ENCODE data around the gene ATXN1L.

The ATXN1L gene

DNA sequence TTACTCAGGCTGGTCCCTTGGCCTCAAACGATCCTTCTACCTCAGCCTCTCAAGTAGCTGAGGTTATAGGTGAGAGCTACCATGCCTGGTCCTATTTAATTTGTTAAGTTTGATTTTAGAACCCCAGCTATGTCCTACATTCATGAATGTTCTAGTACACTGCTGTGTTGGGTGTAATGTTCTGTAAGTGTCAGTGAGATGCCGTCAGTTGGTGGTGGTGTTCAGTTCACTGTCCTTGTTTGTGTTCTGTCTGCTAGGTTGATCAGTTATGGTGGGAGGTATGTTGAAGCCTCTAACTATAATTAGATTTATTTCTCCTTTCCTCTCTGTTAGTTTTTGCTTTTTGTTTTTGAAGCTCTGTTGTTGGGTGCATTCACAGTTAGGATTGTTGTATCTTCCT, 57.8 kb downstream of the ATXN1L start:
- TF ChIP-seq, protein P1, sequence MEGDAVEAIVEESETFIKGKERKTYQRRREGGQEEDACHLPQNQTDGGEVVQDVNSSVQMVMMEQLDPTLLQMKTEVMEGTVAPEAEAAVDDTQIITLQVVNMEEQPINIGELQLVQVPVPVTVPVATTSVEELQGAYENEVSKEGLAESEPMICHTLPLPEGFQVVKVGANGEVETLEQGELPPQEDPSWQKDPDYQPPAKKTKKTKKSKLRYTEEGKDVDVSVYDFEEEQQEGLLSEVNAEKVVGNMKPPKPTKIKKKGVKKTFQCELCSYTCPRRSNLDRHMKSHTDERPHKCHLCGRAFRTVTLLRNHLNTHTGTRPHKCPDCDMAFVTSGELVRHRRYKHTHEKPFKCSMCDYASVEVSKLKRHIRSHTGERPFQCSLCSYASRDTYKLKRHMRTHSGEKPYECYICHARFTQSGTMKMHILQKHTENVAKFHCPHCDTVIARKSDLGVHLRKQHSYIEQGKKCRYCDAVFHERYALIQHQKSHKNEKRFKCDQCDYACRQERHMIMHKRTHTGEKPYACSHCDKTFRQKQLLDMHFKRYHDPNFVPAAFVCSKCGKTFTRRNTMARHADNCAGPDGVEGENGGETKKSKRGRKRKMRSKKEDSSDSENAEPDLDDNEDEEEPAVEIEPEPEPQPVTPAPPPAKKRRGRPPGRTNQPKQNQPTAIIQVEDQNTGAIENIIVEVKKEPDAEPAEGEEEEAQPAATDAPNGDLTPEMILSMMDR (IDR thresholded peaks at IDR 0.05): no peak

DNA sequence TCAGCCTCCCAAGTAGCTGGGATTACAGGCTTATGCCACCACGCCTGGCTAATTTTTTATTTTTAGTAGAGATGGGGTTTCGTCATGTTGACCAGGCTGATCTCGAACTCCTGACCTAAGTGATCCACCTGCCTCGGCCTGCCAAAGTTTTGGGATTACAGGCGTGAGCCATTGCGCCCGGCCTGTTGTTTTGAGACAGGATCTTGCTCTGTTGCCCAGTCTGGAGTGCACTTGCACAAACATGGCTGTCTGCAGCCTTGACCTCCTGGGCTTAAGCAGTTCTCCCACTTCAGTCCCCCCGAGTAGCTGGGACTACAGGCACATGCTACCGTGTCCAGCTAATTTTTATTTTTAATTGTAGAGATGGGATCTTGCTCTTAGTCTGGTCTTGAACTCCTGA, 58.5 kb downstream of the ATXN1L start:
- TF ChIP-seq, protein P1 (IDR thresholded peaks at IDR 0.05): no peak

Measured in LNCAP (cell line).